ENCODE results near the gene HTRA3.

The HTRA3 gene

GRCh38 chr4:8280158-8280875 is 10.8 kb downstream of the HTRA3 start:
- DNase-seq (ENCODE audit: low read depth) = no peak

GRCh38 chr4:8280876-8281440 is 11.4 kb downstream of the HTRA3 start:
- DNase-seq (ENCODE audit: low read depth) = no peak

GRCh38 chr4:8281519-8282133 is 12.1 kb downstream of the HTRA3 start:
- DNase-seq (ENCODE audit: low read depth) = no peak

GRCh38 chr4:8282134-8282641 is 12.6 kb downstream of the HTRA3 start:
- DNase-seq (ENCODE audit: low read depth) = no peak

GRCh38 chr4:8282742-8283141 is 13.2 kb downstream of the HTRA3 start:
- no peak for DNase-seq (ENCODE audit: low read depth)

GRCh38 chr4:8283161-8283560 is 13.6 kb downstream of the HTRA3 start:
- no peak for DNase-seq (ENCODE audit: low read depth)

- no peak for DNase-seq (ENCODE audit: low read depth)
These were observed 14.1 kb downstream of the HTRA3 start for GRCh38 chr4:8283631-8284121.

GRCh38 chr4:8284391-8284790 is 14.8 kb downstream of the HTRA3 start:
- no peak for DNase-seq (ENCODE audit: low read depth)

- DNase-seq (ENCODE audit: low read depth) = no peak
These were observed 15.8 kb downstream of the HTRA3 start for GRCh38 chr4:8285143-8285975.

- DNase-seq (ENCODE audit: low read depth) = no peak
These were observed 16.6 kb downstream of the HTRA3 start for GRCh38 chr4:8285976-8286718.

GRCh38 chr4:8286719-8287342 is 17.3 kb downstream of the HTRA3 start:
- no peak for DNase-seq (ENCODE audit: low read depth)

- no peak for DNase-seq (ENCODE audit: low read depth)
These were observed 18.1 kb downstream of the HTRA3 start for GRCh38 chr4:8287343-8288280.

GRCh38 chr4:8289151-8289750 is 19.7 kb downstream of the HTRA3 start:
- DNase-seq (ENCODE audit: low read depth) = no peak

GRCh38 chr4:8289956-8290700 is 20.6 kb downstream of the HTRA3 start:
- DNase-seq (ENCODE audit: low read depth) = no peak

- no peak for DNase-seq (ENCODE audit: low read depth)
These were observed 21.1 kb downstream of the HTRA3 start for GRCh38 chr4:8290701-8290970.

- no peak for DNase-seq (ENCODE audit: low read depth)
These were observed 21.6 kb downstream of the HTRA3 start for GRCh38 chr4:8291036-8291682.

- no peak for DNase-seq (ENCODE audit: low read depth)
These were observed 22.3 kb downstream of the HTRA3 start for GRCh38 chr4:8291701-8292477.
